Keratinocyte (primary cell): ENCODE measurements around the gene CLN6. TPM values are rescaled to one million over a fixed set of nuclear protein-coding genes. Genes with fewer than 3 reads are reported as not detected.

Source experiments
- DNase-seq: peaks from one replicate; pipeline ENCODE4 v3.0.0-alpha.2; 2011; ENCODE audit warnings: low read depth, missing footprints, low spot score
- FAIRE-seq: peaks from 2 replicates; lab custom pipeline; 2011; peaks lifted over from hg19 to GRCh38; lab: Jason Lieb, UNC
- H2AFZ ChIP-seq: 2 replicates; pipeline ENCODE4 v1.6.0; 2012; ENCODE audit warnings: low read length, control low read depth, inconsistent platforms; ENCODE audit not compliant: control insufficient read depth
- H3K27ac ChIP-seq: 2 replicates; pipeline ENCODE4 v1.5.1; 2011; ENCODE audit warnings: low read length; ENCODE audit not compliant: control insufficient read depth, insufficient read depth
- H3K27me3 ChIP-seq: 3 replicates; pipeline ENCODE4 v1.6.0; 2011; ENCODE audit warnings: low read length; ENCODE audit not compliant: control insufficient read depth, insufficient read depth; ENCODE audit errors: extremely low read depth
- H3K36me3 ChIP-seq, 2 experiments: 2 replicates in 1 of 2; 3 replicates in 1 of 2; pipeline ENCODE4 v1.5.1; 2011; ENCODE audit warnings: low read length in 2 of 2, mild to moderate bottlenecking in 1 of 2; ENCODE audit not compliant: control insufficient read depth in 2 of 2, insufficient read depth in 2 of 2; ENCODE audit errors: extremely low read depth in 1 of 2
- H3K4me1 ChIP-seq: 3 replicates; pipeline ENCODE4 v1.5.1; 2011; ENCODE audit warnings: low read length; ENCODE audit not compliant: control insufficient read depth, insufficient read depth; ENCODE audit errors: extremely low read depth
- H3K4me2 ChIP-seq: 3 replicates; pipeline ENCODE4 v1.6.0; 2011; ENCODE audit warnings: low read depth, low read length; ENCODE audit not compliant: control insufficient read depth, insufficient read depth; ENCODE audit errors: extremely low read depth
- H3K4me3 ChIP-seq, 3 experiments: fragments of 200-600 bp in 1 of 3; sonication (generic) in 1 of 3; 2 replicates in 2 of 3; 3 replicates in 1 of 3; pipeline ENCODE4 v1.5.1; 2011 to 2016; ENCODE audit warnings: low read length in 3 of 3, mild to moderate bottlenecking in 3 of 3, control low read depth in 2 of 3, inconsistent platforms in 1 of 3, low read depth in 1 of 3, mixed read lengths in 1 of 3, mixed run types in 1 of 3, moderate library complexity in 1 of 3; ENCODE audit not compliant: control insufficient read depth in 2 of 3, insufficient read depth in 2 of 3; ENCODE audit errors: extremely low read depth in 1 of 3
- H3K79me2 ChIP-seq: 2 replicates; pipeline ENCODE4 v1.6.0; 2012; ENCODE audit warnings: low read length; ENCODE audit not compliant: control insufficient read depth, insufficient read depth
- H3K9ac ChIP-seq: 3 replicates; pipeline ENCODE4 v1.6.0; 2011; ENCODE audit warnings: low read length; ENCODE audit not compliant: control insufficient read depth, insufficient read depth; ENCODE audit errors: extremely low read depth
- H3K9me1 ChIP-seq: 3 replicates; pipeline ENCODE4 v1.6.0; 2011; ENCODE audit warnings: low read length; ENCODE audit not compliant: control insufficient read depth, insufficient read depth; ENCODE audit errors: extremely low read depth
- H3K9me3 ChIP-seq: 2 replicates; pipeline ENCODE4 v1.5.1; 2012; ENCODE audit warnings: low read depth, low read length; ENCODE audit not compliant: control insufficient read depth
- H4K20me1 ChIP-seq: 3 replicates; pipeline ENCODE4 v1.6.0; 2011; ENCODE audit warnings: low read length; ENCODE audit not compliant: control insufficient read depth, insufficient read depth; ENCODE audit errors: extremely low read depth
- EZH2 ChIP-seq: IDR thresholded peaks from one replicate; pipeline ENCODE4 v1.6.1; 2012; ENCODE audit warnings: inconsistent platforms, mild to moderate bottlenecking, low read length, moderate library complexity
- dilution Hi-C: fragments of 300-500 bp; cut with MboI; formaldehyde crosslinking; loops from one replicate; pipeline ENCODE4 v1.7.0; 2020; ENCODE audit warnings: low sequenced_read_pairs; ENCODE audit not compliant: extremely low pct_ligation_motif_present
- polyA plus RNA-seq, 5 experiments: library from polyadenylated mRNA; depleted of rRNA in 3 of 5; stranded (reverse) in 3 of 5; stranded (forward) in 1 of 5; unstranded in 1 of 5; fragments of >200 nt; gene quantifications; 1 replicate in 1 of 5; 2 replicates in 3 of 5; 3 replicates in 1 of 5; pipeline versions ENCODE4 v1.2.1 to v1.2.3, GENCODE V29; 2011 to 2012; ENCODE audit warnings: missing spikeins in 2 of 5, low read depth in 1 of 5, low replicate concordance in 1 of 5
- TF ChIP-seq, protein P1 (sequence below), 3 experiments: IDR thresholded peaks in 1 of 3; conservative IDR thresholded peaks in 1 of 3; optimal IDR thresholded peaks in 1 of 3; 2 replicates in 2 of 3; 3 replicates in 1 of 3; pipeline versions ENCODE3 to v1.5.1; 2011; ENCODE audit warnings: low read length in 3 of 3, mild to moderate bottlenecking in 3 of 3, moderate library complexity in 2 of 3, control low read depth in 1 of 3, inconsistent platforms in 1 of 3; ENCODE audit not compliant: insufficient read depth in 2 of 3; ENCODE audit errors: extremely low read depth in 1 of 3

The CLN6 gene
- polyA plus RNA-seq, 1 donor (not counting 4 experiments of a cell fraction or from before 2014, with no cell fraction given): 26.7 TPM

DNA sequence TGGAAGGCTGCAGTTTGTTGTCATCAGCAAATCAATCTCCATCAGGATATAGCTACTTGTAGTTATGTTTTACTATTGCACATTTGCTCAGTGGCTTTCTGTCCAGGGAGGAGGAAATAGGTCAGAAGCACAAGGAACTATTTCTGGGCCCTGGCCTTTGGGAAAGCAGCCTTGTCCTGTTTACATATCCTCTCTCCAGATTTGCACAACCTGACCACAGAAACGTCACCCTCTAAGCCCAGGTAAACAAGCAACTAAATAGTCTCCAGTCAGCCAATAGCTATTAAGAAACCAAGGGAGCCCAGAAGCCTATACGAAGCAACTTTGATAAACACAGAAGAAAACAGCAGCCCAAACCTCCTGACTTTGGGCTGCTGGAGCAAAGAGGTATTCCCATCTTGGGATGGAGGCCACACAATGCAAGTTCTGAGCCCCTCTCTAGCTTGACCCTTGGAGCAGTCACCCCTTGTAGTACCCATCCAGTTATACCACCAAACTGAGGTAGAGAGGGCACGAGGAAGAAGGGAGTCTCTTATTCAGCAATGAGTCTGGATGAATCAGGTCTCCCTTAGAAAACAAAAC lies 45.7 kb upstream of the CLN6 start:
- Histone ChIP-seq H3K4me2 (no peak overlapping the region), H3K79me2 (peaks cover 25% of the 10 kb centered on the region), H3K27me3 (no peaks in the 10 kb centered on the region), H4K20me1 (peaks cover 5% of the 10 kb centered on the region), H3K27ac (no peak overlapping the region), H3K4me3 (no peak overlapping the region), H3K9me1 (no peaks in the 10 kb centered on the region), H2AFZ (no peak overlapping the region), H3K9me3 (no peaks in the 10 kb centered on the region), H3K36me3 (peaks cover 0 to 4% of the 10 kb centered on the region in 2 experiments), H3K4me1 (peaks cover 46% of the 10 kb centered on the region), H3K9ac (no peak overlapping the region)
- DNase-seq (no peak), FAIRE-seq (no peak)
- dilution Hi-C loops: no loop called here
- TF ChIP-seq, protein P1, sequence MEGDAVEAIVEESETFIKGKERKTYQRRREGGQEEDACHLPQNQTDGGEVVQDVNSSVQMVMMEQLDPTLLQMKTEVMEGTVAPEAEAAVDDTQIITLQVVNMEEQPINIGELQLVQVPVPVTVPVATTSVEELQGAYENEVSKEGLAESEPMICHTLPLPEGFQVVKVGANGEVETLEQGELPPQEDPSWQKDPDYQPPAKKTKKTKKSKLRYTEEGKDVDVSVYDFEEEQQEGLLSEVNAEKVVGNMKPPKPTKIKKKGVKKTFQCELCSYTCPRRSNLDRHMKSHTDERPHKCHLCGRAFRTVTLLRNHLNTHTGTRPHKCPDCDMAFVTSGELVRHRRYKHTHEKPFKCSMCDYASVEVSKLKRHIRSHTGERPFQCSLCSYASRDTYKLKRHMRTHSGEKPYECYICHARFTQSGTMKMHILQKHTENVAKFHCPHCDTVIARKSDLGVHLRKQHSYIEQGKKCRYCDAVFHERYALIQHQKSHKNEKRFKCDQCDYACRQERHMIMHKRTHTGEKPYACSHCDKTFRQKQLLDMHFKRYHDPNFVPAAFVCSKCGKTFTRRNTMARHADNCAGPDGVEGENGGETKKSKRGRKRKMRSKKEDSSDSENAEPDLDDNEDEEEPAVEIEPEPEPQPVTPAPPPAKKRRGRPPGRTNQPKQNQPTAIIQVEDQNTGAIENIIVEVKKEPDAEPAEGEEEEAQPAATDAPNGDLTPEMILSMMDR (optimal IDR thresholded peaks at IDR 0.05 in 1 of 3, IDR thresholded peaks at IDR 0.05 in 1 of 3, conservative IDR thresholded peaks at IDR 0.05 in 1 of 3; ENCODE audit: extremely low read depth in 1 of 3, insufficient read depth in 2 of 3, low read length in 3 of 3): no peak
- no peak for TF ChIP-seq EZH2

DNA sequence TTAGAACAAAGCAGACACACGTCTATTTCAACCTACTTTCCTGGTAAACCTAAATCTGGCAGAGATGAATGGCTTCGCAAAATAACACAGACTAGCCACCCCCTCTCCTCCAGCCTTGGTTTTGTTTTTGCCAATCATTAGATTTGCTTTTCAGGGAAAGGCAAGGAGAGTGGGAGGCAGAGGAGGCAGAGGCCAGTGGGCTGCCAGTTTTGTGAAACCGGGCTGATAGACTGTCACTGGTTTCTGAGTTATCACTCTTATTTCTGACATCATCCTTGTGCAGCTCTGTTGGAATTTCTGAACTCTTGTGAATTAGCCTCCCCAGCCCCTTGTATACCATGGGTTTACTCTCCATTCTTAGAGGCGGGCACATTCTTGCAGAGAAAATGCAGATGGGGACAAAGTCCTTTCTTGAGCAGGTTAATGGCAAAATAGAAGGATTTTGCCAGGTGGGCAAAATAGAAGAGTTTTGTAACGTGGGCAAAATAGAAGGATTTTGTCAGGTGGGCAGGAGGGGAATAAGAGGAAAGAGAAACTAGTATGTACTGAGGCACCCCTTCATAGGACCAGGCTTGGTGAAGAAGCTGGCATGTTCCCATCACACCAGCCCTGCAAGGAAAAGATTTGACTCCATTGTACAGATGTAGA lies 44.8 kb upstream of the CLN6 start:
- Histone ChIP-seq H3K27ac (no peak overlapping the region), H3K36me3 (peaks cover 0 to 4% of the 10 kb centered on the region in 2 experiments), H4K20me1 (no peaks in the 10 kb centered on the region), H3K27me3 (no peaks in the 10 kb centered on the region), H3K9ac (no peak overlapping the region), H3K4me3 (no peak overlapping the region), H3K4me2 (no peak overlapping the region), H3K9me1 (no peaks in the 10 kb centered on the region), H2AFZ (no peak overlapping the region), H3K9me3 (no peaks in the 10 kb centered on the region), H3K4me1 (peaks cover 43% of the 10 kb centered on the region), H3K79me2 (peaks cover 15% of the 10 kb centered on the region)
- TF ChIP-seq, protein P1 (optimal IDR thresholded peaks at IDR 0.05 in 1 of 3, IDR thresholded peaks at IDR 0.05 in 1 of 3, conservative IDR thresholded peaks at IDR 0.05 in 1 of 3; ENCODE audit: extremely low read depth in 1 of 3, insufficient read depth in 2 of 3, low read length in 3 of 3): no peak
- no peak for TF ChIP-seq EZH2
- no peak for DNase-seq
- no peak for FAIRE-seq
- dilution Hi-C loops: no loop called here
